Measurements from ENCODE around the gene CNGB1. TPM values are rescaled to one million over a fixed set of nuclear protein-coding genes. Genes with fewer than 3 reads are reported as not detected.
"Not testable (repeated sequence)": the region's sequence is repeated elsewhere in the genome, so short reads cannot be mapped to it uniquely, and the experiment has no call there.

The CNGB1 gene
- total RNA-seq, 1 donor from 2014 or later = not detected

GRCh38 chr16:57920215-57920879 is 50.6 kb downstream of the CNGB1 start:
- Mint-ChIP-seq H3K36me3 (ENCODE audit: insufficient read depth) (no peaks in the 10 kb centered on the region), H3K4me3 (ENCODE audit: low read depth) (no peak overlapping the region), H3K4me1 (ENCODE audit: low read depth) (no peaks in the 10 kb centered on the region), H3K9me3 (ENCODE audit: low read depth) (no peaks in the 10 kb centered on the region), H3K27me3 (peaks cover 12% of the 10 kb centered on the region), H3K27ac (no peak overlapping the region)
- TF ChIP-seq CTCF (IDR thresholded peaks at IDR 0.05; ENCODE audit: unreplicated experiment) = no peak
- no peak for DNase-seq (ENCODE audit: low spot score, unreplicated experiment)

DNA sequence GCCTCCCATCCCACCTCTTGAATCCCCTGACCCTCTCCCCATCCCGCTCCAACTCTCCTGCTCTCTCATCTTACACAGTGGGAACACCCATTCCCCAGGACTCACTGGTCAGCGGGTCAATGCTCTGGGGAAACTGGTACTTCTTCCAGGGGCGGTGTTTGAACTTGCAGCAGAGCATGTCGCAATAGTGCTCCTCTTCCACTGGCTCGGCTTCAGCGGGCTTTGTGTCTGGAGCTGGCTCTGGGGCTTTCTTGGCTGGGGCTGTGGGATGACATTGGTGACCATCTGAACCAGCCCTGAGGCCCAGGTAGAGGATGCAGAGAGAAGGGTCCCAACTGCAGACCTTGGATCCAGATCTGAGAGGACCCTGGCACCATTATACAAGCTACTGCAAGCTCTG is 51.9 kb downstream of the CNGB1 start:
- Mint-ChIP-seq H3K27ac (no peak overlapping the region), H3K9me3 (ENCODE audit: low read depth) (no peaks in the 10 kb centered on the region), H3K4me3 (ENCODE audit: low read depth) (no peak overlapping the region), H3K4me1 (ENCODE audit: low read depth) (no peaks in the 10 kb centered on the region), H3K27me3 (peaks cover 7% of the 10 kb centered on the region), H3K36me3 (ENCODE audit: insufficient read depth) (no peaks in the 10 kb centered on the region)
- no peak for TF ChIP-seq CTCF (IDR thresholded peaks at IDR 0.05; ENCODE audit: unreplicated experiment)
- no peak for DNase-seq (ENCODE audit: low spot score, unreplicated experiment)

- no peak overlapping the region for H3K4me3 Mint-ChIP-seq (ENCODE audit: low read depth)
- H3K4me1 Mint-ChIP-seq (ENCODE audit: low read depth) = no peaks in the 10 kb centered on the region
- peaks cover 4% of the 10 kb centered on the region for H3K27me3 Mint-ChIP-seq
- H3K27ac Mint-ChIP-seq = no peak overlapping the region
- TF ChIP-seq CTCF (IDR thresholded peaks at IDR 0.05; ENCODE audit: unreplicated experiment) = no peak
- DNase-seq (ENCODE audit: low spot score, unreplicated experiment) = no peak
- no peaks in the 10 kb centered on the region for H3K36me3 Mint-ChIP-seq (ENCODE audit: insufficient read depth)
- H3K9me3 Mint-ChIP-seq (ENCODE audit: low read depth) = no peaks in the 10 kb centered on the region
Observed at GRCh38 chr16:57918444-57918843, 52.5 kb downstream of the CNGB1 start.

- H3K36me3 Mint-ChIP-seq (ENCODE audit: insufficient read depth); H3K27me3 Mint-ChIP-seq; H3K27ac Mint-ChIP-seq; H3K4me3 Mint-ChIP-seq (ENCODE audit: low read depth); H3K4me1 Mint-ChIP-seq (ENCODE audit: low read depth); DNase-seq (ENCODE audit: low spot score, unreplicated experiment); H3K9me3 Mint-ChIP-seq (ENCODE audit: low read depth): not testable (repeated sequence)
Observed at GRCh38 chr16:57917929-57918328, 53.0 kb downstream of the CNGB1 start.

DNA sequence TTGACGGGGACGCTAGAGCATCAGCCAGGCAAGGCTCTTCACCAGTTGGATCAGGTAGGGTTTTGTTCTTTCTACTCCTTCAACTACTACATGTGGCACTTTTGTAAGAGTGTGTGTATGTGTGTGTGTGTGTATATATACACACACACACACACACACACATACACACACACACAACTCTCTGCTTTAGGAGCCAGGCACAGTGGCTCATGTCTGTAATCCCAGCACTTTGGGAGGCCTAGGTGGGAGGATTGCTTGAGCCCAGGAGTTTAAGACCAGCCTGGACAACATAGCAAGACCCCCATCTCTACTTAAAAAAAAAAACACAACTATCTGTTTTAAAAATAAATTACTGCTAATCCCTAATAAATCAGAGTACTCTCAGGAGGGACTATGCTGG is 53.4 kb downstream of the CNGB1 start:
- not testable (repeated sequence) for H3K4me3 Mint-ChIP-seq (ENCODE audit: low read depth); H3K4me1 Mint-ChIP-seq (ENCODE audit: low read depth); DNase-seq (ENCODE audit: low spot score, unreplicated experiment); H3K9me3 Mint-ChIP-seq (ENCODE audit: low read depth); H3K27ac Mint-ChIP-seq; H3K36me3 Mint-ChIP-seq (ENCODE audit: insufficient read depth); H3K27me3 Mint-ChIP-seq

DNA sequence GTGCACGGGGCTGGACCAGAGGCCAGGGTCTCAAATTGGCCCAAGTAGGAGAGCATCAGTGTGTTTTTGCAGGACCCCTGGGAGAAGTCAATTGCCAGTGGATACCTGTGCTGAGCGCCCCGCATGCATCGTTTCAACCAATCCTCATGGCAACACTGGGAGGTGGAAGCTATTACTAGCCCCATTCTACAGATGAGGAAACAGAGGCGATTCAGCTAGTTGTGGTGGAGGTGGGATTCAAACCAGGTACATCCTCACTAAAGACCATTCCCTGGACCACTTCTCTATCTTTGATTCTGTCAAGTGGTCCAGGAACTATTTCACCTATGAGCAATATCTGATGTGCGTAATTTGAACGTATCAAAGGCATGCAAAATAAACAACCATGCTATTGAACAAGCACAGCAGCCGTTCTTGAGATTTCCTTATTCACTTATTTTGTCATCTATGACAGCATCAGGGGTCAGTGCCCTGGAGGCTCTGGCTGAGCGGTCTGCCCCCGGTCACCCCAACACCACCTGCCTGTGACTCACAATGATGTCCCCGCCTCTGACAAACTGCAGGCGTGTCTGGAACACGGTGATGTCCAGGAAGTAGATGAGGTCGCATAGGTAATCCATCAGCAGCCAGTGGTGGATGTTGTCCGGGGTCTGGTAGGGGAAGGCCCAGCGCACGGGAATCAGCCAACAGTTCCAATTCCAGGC is 54.0 kb downstream of the CNGB1 start:
- H3K36me3 Mint-ChIP-seq (ENCODE audit: insufficient read depth) = no peaks in the 10 kb centered on the region
- peaks cover 4% of the 10 kb centered on the region for H3K27me3 Mint-ChIP-seq
- no peak overlapping the region for H3K4me3 Mint-ChIP-seq (ENCODE audit: low read depth)
- H3K4me1 Mint-ChIP-seq (ENCODE audit: low read depth) = no peaks in the 10 kb centered on the region
- no peak for DNase-seq (ENCODE audit: low spot score, unreplicated experiment)
- no peak for TF ChIP-seq CTCF (IDR thresholded peaks at IDR 0.05; ENCODE audit: unreplicated experiment)
- no peaks in the 10 kb centered on the region for H3K9me3 Mint-ChIP-seq (ENCODE audit: low read depth)
- no peak overlapping the region for H3K27ac Mint-ChIP-seq
